Natural killer cell (primary cell): ENCODE data around the gene P3H4. TPM values are rescaled to one million over a fixed set of nuclear protein-coding genes. Genes with fewer than 3 reads are reported as not detected.

ENCODE experiments used
- ATAC-seq, 3 donors: fragments of 150-1000 bp in 2 of 3; fragments of 200-7000 bp in 1 of 3; cut with Tn5 transposase; 1 replicate in 1 of 3; 2 replicates in 2 of 3; pipeline ENCODE4 v1.10.0; 2021; ENCODE audit warnings: mild to moderate bottlenecking in 2 of 3, moderate library complexity in 2 of 3
- DNase-seq, 2 donors: peaks; one replicate each; pipeline versions ENCODE4 v3.0.0 to v3.0.0-alpha.2; 2013 to 2021; ENCODE audit warnings: mixed read lengths in 1 of 2
- H3K27ac ChIP-seq: one replicate; pipeline ENCODE4 v1.5.1; 2013; ENCODE audit warnings: mild to moderate bottlenecking, low read length
- H3K27me3 ChIP-seq: one replicate; pipeline ENCODE4 v1.6.1; 2013; ENCODE audit warnings: low read length; ENCODE audit not compliant: control insufficient read depth, insufficient read depth
- H3K36me3 ChIP-seq: one replicate; pipeline ENCODE4 v1.6.1; 2013; ENCODE audit warnings: low read length; ENCODE audit not compliant: control insufficient read depth, insufficient read depth
- H3K4me1 ChIP-seq: one replicate; pipeline ENCODE4 v1.6.1; 2013; ENCODE audit warnings: low read length; ENCODE audit not compliant: control insufficient read depth, insufficient read depth
- H3K4me3 ChIP-seq: one replicate; pipeline ENCODE4 v1.5.1; 2013; ENCODE audit warnings: low read length
- H3K9me3 ChIP-seq: one replicate; pipeline ENCODE4 v1.6.1; 2013; ENCODE audit warnings: low read length; ENCODE audit not compliant: control insufficient read depth, insufficient read depth
- H3K27ac Mint-ChIP-seq, 2 donors: one replicate each; pipeline ENCODE4 v1.8.0; 2022; ENCODE audit warnings: mild to moderate bottlenecking in 2 of 2, mixed read lengths in 2 of 2, moderate library complexity in 1 of 2
- H3K27me3 Mint-ChIP-seq, 2 donors: one replicate each; pipeline ENCODE4 v1.8.0; 2022; ENCODE audit warnings: low read depth in 2 of 2, mixed read lengths in 2 of 2
- H3K36me3 Mint-ChIP-seq: one replicate; pipeline ENCODE4 v1.8.0; 2022; ENCODE audit warnings: mixed read lengths
- H3K4me1 Mint-ChIP-seq, 2 donors: one replicate each; pipeline ENCODE4 v1.8.0; 2022; ENCODE audit warnings: mixed read lengths in 2 of 2
- H3K4me3 Mint-ChIP-seq: one replicate; pipeline ENCODE4 v1.8.0; 2022; ENCODE audit warnings: mild to moderate bottlenecking, moderate library complexity, mixed read lengths
- H3K9me3 Mint-ChIP-seq, 2 donors: one replicate each; pipeline ENCODE4 v1.8.0; 2022; ENCODE audit warnings: mixed read lengths in 2 of 2
- CTCF ChIP-seq: fragments of 200-600 bp; IDR thresholded peaks from one replicate; pipeline ENCODE4 v1.8.0; 2022; ENCODE audit warnings: antibody characterized with exemption
- WGBS: methylation state at CpG from one replicate; pipeline ENCODE4 v1.1.7; 2013; ENCODE audit warnings: missing lambda C conversion rate; ENCODE audit not compliant: insufficient coverage; 5-methylcytosine and 5-hydroxymethylcytosine counted together
- intact Hi-C: fragments of 100-400 bp; cut with micrococcal nuclease; formaldehyde crosslinking; loops from one replicate; pipeline ENCODE4 v1.14.2; 2022
- total RNA-seq, 4 donors: library from RNA; stranded (reverse); fragments of 120-200 nt in 1 of 4; gene quantifications; one replicate each; pipeline versions ENCODE4 v1.2.3 to v1.2.4, GENCODE V29; 2013 to 2022

Gene P3H4
- total RNA-seq, 3 donors from 2014 or later (not counting 1 experiment from before 2014, with no cell fraction given), result 6.9 to 8.9 (median 7.5) TPM

DNA sequence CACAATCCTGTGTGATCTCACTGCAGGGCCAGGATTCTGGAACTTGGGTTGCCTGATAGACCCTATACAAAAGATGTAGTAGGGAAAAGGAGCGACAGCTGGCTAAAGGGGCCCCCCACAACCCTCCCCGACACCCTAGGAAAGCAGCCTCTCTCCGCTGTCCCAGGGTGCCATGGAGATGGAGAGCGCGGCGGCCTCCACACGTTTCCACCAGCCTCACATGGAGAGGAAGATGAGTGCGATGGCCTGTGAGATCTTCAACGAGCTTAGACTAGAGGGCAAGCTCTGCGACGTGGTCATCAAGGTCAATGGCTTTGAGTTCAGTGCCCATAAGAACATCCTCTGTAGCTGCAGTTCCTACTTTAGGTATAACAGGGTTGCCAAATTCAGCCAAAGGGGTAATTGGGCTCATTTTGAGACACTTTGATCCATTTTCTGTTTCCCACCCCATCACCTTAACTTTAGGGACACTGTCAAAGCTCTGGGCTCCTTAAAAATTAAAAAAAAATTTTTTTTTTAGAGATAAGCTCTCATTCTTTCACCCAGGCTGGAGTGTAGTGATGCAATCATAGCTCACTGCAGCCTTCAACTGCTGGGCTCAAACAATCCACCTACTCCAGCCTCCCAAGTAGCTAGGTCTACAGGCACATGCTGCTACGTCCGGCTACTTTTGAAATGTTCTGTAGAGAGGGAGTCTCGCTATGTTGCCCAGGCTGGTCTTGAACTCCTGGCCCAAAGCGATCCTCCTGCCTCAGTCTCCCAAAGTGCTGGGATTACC lies 26.2 kb upstream of the P3H4 start, which contains the start of gene KLHL10:
Gene KLHL10 (plus strand): TSS at position 65 of the 778 bp plus-strand sequence. CDS start 108 bp downstream, at position 173.
- H3K27me3 Mint-ChIP-seq, result peaks cover 0 to 6% of the 10 kb centered on the region in 2 donors
- H3K9me3 ChIP-seq, result no peaks in the 10 kb centered on the region
- H3K4me3 Mint-ChIP-seq, result peak within 1 kb of the TSS; percentile 81
- no peaks in the 10 kb centered on the region for H3K36me3 ChIP-seq
- peaks cover 14% of the 10 kb centered on the region for H3K4me1 ChIP-seq
- no peaks in the 10 kb centered on the region for H3K27me3 ChIP-seq
- no peak for TF ChIP-seq CTCF
- peaks cover 6% of the 10 kb centered on the region in 2 donors for H3K4me1 Mint-ChIP-seq
- 95% methylated on average over 15 of the region's 15 CpGs for WGBS
- intact Hi-C loops, result no loop called here
- DNase-seq (no peak), ATAC-seq (no peak)
- no peak within 1 kb of the TSS for H3K27ac Mint-ChIP-seq
- H3K9me3 Mint-ChIP-seq, result no peaks in the 10 kb centered on the region
- peak within 1 kb of the TSS; percentile 70 for H3K4me3 ChIP-seq
- H3K27ac ChIP-seq, result no peak within 1 kb of the TSS
- no peaks in the 10 kb centered on the region for H3K36me3 Mint-ChIP-seq

DNA sequence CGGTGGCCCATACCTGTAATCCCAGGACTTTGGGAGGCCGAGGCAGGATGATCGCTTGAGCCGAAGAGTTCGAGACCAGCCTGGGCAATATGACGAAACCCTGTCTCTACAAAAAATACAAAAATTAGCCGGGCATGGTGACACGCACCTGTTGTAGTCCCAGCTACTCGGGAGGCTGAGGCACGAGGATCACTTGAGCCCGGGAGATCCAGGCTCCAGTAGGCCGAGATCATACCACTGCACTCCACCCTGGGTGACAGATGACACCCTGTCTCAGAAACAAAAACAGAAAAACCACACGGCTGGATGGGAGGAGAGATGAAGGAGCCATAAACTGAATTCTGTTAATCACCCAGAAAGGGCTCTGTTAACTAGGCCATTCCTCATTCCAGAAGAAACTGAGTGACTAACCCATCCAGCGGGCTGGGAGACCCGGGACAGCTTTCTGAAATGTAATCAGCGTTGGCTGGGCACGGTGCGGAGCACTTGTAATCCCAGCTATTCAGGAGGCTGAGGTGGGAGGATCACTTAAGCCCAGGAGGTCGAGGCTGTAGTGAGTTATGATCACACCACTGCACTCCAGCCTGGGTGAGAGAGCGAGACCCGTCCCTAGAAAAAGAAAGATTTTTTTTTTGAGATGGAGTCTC lies 24.9 kb upstream of the P3H4 start:
- no peak for TF ChIP-seq CTCF
- Mint-ChIP-seq H3K4me3 (peak overlapping the region; percentile 81), H3K27me3 (peaks cover 0 to 6% of the 10 kb centered on the region in 2 donors), H3K9me3 (no peaks in the 10 kb centered on the region), H3K36me3 (no peaks in the 10 kb centered on the region), H3K27ac (no peak overlapping the region), H3K4me1 (peaks cover 6% of the 10 kb centered on the region in 2 donors)
- no peaks in the 10 kb centered on the region for H3K27me3 ChIP-seq
- 58% methylated on average over 21 of the region's 21 CpGs for WGBS
- H3K4me1 ChIP-seq, result peaks cover 14% of the 10 kb centered on the region
- no peaks in the 10 kb centered on the region for H3K9me3 ChIP-seq
- ATAC-seq (no peak), DNase-seq (no peak)
- no peak overlapping the region for H3K27ac ChIP-seq
- intact Hi-C loops, result no loop called here
- no peaks in the 10 kb centered on the region for H3K36me3 ChIP-seq
- H3K4me3 ChIP-seq, result peak overlapping the region; percentile 70

DNA sequence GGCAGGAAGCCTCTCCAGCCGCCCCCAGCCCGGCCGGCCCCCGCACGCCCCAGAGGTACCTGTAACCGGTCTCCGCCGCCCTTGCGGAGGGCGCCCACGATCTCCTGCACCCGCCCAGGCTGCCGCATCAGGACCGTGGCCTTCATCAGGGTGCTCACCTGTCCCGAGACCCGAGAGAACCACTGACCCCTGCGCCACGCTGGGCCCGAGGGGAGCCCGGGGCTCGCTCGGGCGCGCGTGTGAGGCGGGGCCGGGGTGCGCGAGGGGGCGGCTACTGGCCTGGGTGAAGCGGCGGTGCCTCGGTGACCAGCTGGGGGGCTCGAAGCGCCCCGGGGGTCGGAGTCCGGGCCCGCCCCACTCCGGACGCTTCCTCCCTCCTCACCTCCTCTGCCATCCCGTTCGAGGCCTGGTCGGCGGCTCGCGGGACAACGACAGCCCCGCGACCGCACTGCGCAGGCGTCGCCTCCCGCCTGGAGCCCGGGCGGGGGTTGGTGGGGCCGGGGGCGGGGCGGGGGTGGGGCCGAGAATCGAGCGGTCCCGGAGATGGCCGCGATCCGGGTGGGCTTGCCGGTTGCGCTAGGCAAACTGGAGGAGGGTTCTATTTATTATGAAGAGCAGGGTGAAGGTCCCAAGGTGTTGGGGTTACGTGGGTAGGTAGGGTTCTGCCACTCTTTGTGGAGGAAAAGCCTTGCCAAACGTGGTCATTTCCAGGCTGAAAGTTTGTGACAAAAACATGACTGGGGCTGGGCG lies 24.2 kb upstream of the P3H4 start, which contains the start of gene NT5C3B:
Gene NT5C3B (minus strand): TSS at position 433 of the 750 bp plus-strand sequence. CDS start 39 bp downstream, at position 394.
- Histone ChIP-seq H3K4me1 (peaks cover 14% of the 10 kb centered on the region), H3K27ac (no peak within 1 kb of the TSS), H3K9me3 (no peaks in the 10 kb centered on the region), H3K27me3 (no peaks in the 10 kb centered on the region), H3K4me3 (peak within 1 kb of the TSS; percentile 70), H3K36me3 (no peaks in the 10 kb centered on the region)
- intact Hi-C loops, result no loop called here
- Mint-ChIP-seq H3K27ac (no peak within 1 kb of the TSS), H3K4me3 (peak within 1 kb of the TSS; percentile 81), H3K36me3 (no peaks in the 10 kb centered on the region), H3K9me3 (no peaks in the 10 kb centered on the region), H3K4me1 (peaks cover 6% of the 10 kb centered on the region in 2 donors), H3K27me3 (peaks cover 0 to 6% of the 10 kb centered on the region in 2 donors)
- DNase-seq (peak; percentile 35 to 77), ATAC-seq (peak; percentile 65 to 87 (median 83))
- under 1% methylated on average over 70 of the region's 72 CpGs for WGBS
- TF ChIP-seq CTCF, result no peak
